Ectodermal cell (in vitro differentiated cells): ENCODE measurements around the gene IBA57.

Experiments used
- H3K27ac ChIP-seq: 2 replicates; pipeline ENCODE4 v1.7.0; 2013; ENCODE audit warnings: mild to moderate bottlenecking, low read depth, low read length; ENCODE audit not compliant: insufficient read depth, poor library complexity, severe bottlenecking
- H3K27me3 ChIP-seq: 2 replicates; pipeline ENCODE4 v1.7.0; 2013; ENCODE audit warnings: mild to moderate bottlenecking, low read length; ENCODE audit not compliant: insufficient read depth, control insufficient read depth, poor library complexity, severe bottlenecking
- H3K36me3 ChIP-seq: one replicate; pipeline ENCODE4 v1.7.0; 2013; ENCODE audit warnings: low read length; ENCODE audit not compliant: control insufficient read depth, insufficient read depth
- H3K4me1 ChIP-seq: one replicate; pipeline ENCODE4 v1.7.0; 2013; ENCODE audit warnings: low read length; ENCODE audit not compliant: control insufficient read depth, insufficient read depth
- H3K4me3 ChIP-seq: 2 replicates; pipeline ENCODE4 v1.7.0; 2013; ENCODE audit warnings: low read depth, low read length, control low read depth; ENCODE audit not compliant: insufficient read depth
- H3K9me3 ChIP-seq: 2 replicates; pipeline ENCODE4 v1.7.0; 2013; ENCODE audit warnings: mild to moderate bottlenecking, low read length, moderate library complexity; ENCODE audit not compliant: control insufficient read depth
- WGBS, 2 experiments: methylation state at CpG; one replicate each; pipeline ENCODE4 v1.1.7; 2013; ENCODE audit warnings: missing lambda C conversion rate in 2 of 2; 5-methylcytosine and 5-hydroxymethylcytosine counted together

IBA57 gene

DNA sequence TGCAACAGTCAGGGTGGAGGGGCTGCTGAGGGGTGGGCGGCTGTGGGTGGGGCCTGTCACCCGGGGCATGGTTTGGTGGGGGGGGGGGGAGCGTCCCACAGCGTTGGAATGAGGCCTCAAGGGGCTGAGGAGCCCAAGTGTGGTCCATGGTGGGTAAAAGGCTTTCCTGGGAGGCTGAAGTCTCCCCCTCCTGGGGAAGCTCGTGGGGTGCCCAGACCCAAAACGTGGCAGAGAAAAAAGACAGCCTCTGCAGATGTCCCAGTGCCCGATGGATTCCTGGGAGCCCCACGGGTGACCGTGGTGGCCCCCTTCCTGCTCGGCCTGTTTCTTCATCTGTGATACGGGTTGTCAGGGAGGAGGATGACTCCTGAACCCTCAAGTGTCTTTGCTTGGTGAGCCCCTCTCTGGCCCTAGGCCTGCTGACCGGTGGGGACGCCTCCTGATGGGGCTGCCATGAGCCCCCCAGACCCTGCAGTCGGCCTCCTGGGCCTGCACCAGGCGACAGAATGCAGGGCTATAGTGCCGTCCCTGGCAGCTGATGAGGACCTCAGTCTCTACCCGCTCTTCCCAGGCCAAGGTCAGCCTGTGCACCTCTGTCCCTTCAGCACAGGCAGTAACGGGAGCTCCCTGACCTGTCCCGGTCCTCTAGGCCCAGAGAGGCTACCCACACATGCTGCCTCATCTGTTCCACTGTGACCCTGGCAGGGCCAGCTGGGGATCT is 43.4 kb downstream of the IBA57 start:
- WGBS, 2 experiments, result 84 to 89% methylated on average over 17 to 18 of the region's 19 CpGs
- Histone ChIP-seq H3K9me3 (no peaks in the 10 kb centered on the region), H3K4me1 (peaks cover 28% of the 10 kb centered on the region), H3K27ac (no peak overlapping the region), H3K4me3 (no peak overlapping the region), H3K36me3 (no peaks in the 10 kb centered on the region), H3K27me3 (no peaks in the 10 kb centered on the region)

DNA sequence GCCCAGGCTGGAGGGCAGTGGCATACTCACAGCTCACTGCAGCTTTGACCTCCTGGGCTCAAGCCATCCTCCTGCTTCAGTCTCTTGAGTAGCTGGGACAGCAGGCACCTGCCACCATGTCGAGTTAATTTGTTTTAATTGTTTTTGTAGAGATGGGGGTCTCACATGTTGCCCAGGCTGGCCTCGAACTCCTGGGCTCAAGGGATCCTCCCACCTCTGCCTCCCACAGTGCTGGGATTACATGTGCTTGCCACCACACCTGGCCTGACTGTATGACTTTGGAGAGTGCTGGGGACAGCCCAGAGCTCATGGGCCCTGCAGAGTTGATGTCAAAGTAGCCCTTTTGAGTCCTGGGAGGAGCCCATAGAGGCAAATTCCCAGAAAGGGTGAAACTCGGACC is 44.1 kb downstream of the IBA57 start:
- 92 to 93% methylated on average over 3 of the region's 3 CpGs for WGBS, 2 experiments
- no peak overlapping the region for H3K4me3 ChIP-seq
- no peaks in the 10 kb centered on the region for H3K27me3 ChIP-seq
- no peak overlapping the region for H3K27ac ChIP-seq
- H3K4me1 ChIP-seq, result peaks cover 28% of the 10 kb centered on the region
- H3K9me3 ChIP-seq, result no peaks in the 10 kb centered on the region
- no peaks in the 10 kb centered on the region for H3K36me3 ChIP-seq

DNA sequence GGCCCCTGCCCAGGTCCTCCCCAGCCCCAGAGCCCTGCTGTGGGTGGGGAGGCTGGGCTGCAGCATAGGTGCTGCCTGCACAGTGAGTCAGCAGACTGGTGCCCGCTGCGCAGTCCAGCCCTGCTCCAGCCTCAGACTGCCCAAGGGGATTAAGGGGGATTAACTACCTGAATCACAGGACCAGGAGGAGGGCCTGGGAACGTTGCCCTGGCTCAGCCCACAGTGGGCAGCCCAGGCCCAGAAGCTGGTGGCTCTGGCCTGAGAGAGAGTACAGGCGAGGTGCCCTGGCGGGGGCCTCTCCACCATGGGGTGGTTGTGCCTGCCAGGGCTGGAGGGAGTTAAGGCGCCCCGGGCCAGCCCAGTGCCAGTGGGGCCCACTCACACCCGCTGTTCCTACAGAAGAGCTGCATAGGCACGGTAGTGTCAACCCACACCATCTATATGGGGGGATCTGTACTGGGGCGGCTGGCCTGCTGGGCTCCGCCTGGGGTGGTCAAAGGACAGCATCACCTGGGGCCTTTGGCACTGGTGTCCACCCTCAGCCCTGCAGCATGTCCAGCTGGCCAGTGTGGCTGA is 44.6 kb downstream of the IBA57 start:
- no peak overlapping the region for H3K27ac ChIP-seq
- no peak overlapping the region for H3K4me3 ChIP-seq
- H3K36me3 ChIP-seq, result no peaks in the 10 kb centered on the region
- H3K9me3 ChIP-seq, result no peaks in the 10 kb centered on the region
- H3K4me1 ChIP-seq, result peaks cover 28% of the 10 kb centered on the region
- 81 to 83% methylated on average over 11 of the region's 11 CpGs for WGBS, 2 experiments
- no peaks in the 10 kb centered on the region for H3K27me3 ChIP-seq

DNA sequence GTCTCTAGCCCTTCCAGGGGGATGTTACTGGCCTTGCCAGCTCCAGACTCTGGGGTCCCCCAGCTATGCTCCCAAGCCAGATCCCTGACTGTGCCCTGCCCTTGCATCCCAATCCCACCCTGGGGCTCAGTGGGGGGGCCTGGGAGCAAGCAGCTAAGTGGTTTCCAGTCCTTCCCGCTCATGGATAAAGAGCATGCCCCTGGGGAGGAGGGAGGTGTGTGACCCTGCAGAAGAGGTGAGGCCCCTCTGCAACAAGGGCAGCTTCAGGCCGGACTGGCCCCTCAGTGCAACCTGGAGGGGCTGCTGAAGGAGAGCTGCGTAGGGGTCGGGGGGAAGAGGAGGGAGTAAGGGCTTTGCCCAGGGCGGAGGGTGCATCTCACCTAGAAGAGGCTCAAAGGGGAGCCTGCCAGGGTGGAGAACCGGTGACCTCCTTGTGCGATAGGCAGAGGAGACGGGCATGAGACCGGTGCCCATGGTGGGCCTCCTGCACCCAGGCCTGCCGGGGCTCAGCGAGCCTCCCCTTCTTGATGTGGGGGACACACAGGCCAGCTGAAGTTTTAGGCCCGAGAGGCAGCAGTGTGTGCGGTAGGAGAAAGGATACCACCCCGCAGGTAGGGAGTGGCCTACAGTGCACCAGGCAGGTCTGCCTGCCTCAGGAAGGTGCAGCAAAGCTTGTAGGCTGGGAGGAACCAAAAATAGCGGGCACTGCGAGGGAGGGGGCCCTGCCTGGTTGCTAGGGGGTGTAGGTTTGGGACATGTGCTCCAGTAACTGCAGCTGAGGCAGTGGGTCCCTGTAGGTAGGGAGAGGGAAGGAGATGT is 45.3 kb downstream of the IBA57 start:
- H3K4me1 ChIP-seq, result peaks cover 26% of the 10 kb centered on the region
- no peaks in the 10 kb centered on the region for H3K36me3 ChIP-seq
- WGBS, 2 experiments, result 87% methylated on average over 15 of the region's 16 CpGs

DNA sequence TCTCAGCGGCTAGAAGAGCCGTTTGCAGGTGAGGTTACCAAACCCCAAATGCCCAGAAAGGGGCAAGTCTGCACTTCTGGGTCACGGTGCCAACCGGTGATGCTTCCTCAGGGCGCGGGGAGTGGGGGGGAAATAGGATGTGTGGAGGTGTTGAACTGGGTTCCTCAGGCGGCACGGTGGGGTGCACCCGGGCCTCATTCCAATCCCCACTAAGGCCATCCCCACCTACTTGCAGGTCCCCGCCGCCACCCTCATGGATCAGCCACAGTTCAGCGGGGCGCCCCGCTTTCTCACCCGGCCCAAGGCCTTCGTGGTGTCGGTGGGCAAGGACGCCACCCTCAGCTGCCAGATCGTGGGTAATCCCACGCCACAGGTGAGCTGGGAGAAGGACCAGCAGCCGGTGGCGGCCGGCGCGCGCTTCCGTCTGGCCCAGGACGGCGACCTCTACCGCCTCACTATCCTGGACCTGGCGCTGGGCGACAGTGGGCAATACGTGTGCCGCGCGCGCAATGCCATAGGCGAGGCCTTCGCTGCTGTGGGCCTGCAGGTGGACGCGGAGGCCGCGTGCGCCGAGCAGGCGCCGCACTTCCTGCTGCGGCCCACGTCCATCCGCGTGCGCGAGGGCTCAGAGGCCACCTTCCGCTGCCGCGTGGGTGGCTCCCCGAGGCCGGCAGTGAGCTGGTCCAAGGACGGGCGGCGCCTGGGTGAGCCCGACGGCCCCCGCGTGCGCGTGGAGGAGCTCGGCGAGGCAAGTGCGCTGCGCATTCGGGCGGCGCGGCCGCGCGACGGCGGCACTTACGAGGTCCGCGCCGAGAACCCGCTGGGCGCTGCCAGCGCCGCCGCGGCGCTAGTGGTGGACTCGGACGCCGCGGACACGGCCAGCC is 46.2 kb downstream of the IBA57 start:
- 96 to 97% methylated on average over 96 of the region's 96 CpGs for WGBS, 2 experiments
- no peaks in the 10 kb centered on the region for H3K27me3 ChIP-seq
- H3K4me3 ChIP-seq, result no peak overlapping the region
- H3K4me1 ChIP-seq, result peaks cover 18% of the 10 kb centered on the region
- no peak overlapping the region for H3K27ac ChIP-seq
- no peaks in the 10 kb centered on the region for H3K9me3 ChIP-seq
- peaks cover under 1% of the 10 kb centered on the region for H3K36me3 ChIP-seq

More for the DNA sequence above, 45.3 kb downstream of the IBA57 start:
- no peak overlapping the region for H3K27ac ChIP-seq
- no peak overlapping the region for H3K4me3 ChIP-seq
- no peaks in the 10 kb centered on the region for H3K27me3 ChIP-seq
- no peaks in the 10 kb centered on the region for H3K9me3 ChIP-seq

DNA sequence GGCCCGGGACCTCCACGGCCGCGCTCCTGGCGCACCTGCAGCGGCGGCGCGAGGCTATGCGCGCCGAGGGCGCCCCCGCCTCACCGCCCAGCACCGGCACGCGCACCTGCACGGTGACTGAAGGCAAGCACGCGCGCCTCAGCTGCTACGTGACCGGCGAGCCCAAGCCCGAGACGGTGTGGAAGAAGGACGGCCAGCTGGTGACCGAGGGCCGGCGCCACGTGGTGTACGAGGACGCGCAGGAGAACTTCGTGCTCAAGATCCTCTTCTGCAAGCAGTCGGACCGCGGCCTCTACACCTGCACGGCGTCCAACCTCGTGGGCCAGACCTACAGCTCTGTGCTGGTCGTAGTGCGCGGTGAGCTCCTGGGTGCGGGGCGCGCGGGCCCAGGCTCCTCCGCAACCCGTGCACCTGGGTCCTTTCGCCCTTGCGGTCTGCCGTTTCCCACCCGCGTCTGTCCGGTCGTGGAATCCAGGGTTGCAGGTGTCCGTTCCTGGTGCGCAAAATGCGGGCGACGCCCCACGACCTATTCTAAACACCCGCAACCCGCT is 46.9 kb downstream of the IBA57 start:
- 71 to 77% methylated on average over 66 of the region's 66 CpGs for WGBS, 2 experiments
- Histone ChIP-seq H3K36me3 (peaks cover 5% of the 10 kb centered on the region), H3K27me3 (no peaks in the 10 kb centered on the region), H3K27ac (no peak overlapping the region), H3K9me3 (no peaks in the 10 kb centered on the region), H3K4me3 (peak overlapping the region; percentile 62), H3K4me1 (peaks cover 17% of the 10 kb centered on the region)

DNA sequence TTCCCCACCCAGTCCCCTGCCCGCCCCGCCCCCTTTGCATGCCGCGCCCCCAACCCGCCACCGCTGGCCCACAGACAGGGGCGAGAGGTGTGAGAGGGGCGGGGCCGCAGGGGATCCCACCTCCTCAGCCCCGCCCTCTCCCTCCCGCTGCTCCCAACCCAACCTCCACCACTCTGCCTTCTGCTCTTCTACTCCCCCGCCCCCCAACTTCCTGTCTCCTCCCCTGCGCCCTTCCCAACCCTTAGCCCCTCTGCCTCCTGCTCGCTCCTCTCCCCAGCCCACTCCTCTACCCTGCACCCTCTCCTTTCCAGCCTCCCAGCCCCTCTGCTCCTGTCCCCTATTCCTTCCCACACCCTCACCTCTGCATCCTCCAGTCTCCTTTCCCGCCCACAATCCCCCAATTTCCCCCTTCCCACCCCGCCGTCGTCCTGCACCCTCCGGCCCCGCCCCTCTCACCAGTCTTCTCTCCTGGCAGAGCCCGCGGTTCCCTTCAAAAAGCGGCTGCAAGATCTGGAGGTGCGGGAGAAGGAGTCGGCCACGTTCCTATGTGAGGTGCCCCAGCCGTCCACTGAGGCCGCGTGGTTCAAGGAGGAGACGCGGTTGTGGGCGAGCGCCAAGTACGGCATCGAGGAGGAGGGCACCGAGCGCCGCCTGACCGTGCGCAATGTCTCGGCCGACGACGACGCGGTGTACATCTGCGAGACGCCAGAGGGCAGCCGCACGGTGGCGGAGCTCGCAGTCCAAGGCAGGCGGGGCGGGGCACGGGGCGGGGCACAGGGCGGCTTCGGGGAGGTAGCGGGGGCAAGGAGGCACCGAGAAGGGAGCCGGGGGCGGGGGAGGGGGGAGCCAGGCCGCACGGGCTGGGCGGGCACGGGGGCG is 47.6 kb downstream of the IBA57 start:
- 0 to 1% methylated on average over 63 to 65 of the region's 67 CpGs for WGBS, 2 experiments
- Histone ChIP-seq H3K36me3 (peaks cover 5% of the 10 kb centered on the region), H3K27me3 (no peaks in the 10 kb centered on the region), H3K9me3 (no peaks in the 10 kb centered on the region), H3K4me1 (peaks cover 11% of the 10 kb centered on the region), H3K27ac (peak overlapping the region; percentile 44), H3K4me3 (peak overlapping the region; percentile 62)

DNA sequence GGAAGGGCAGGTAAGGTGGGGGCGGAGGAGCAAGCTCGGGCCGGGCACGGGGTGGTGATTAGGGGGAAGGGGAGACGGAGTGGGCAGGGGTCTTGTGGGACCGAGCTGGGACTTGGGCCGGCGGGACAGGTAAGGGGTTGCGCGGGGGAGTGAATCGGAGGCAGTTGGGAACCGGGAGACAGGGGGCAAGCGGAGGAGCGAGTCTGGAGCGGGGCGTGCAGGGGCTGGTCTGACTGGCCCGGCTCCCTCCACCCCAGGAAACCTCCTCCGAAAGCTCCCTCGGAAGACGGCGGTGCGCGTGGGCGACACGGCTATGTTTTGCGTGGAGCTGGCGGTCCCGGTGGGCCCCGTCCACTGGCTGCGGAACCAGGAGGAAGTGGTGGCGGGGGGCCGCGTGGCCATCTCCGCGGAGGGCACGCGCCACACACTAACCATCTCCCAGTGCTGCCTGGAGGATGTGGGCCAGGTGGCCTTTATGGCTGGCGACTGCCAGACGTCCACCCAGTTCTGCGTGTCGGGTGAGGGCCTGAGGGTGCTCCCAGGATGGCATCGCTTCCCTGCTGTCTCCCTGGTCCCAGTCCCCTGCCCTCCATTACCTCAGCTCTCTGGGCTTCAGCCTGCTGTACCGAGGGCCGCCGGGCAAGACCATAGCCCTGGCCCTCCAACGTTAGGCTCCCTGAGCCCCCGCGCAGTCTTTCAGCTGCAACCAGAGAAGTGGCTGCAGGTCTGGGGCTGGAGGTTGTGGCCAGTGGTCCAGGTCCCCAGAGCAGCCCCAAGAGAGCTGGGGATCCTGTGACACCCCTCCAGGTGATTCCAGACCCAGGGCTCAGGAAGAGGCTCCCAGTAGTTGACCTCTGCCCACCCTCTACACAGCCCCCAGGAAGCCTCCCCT is 48.6 kb downstream of the IBA57 start:
- H3K4me3 ChIP-seq, result peak overlapping the region; percentile 62
- H3K36me3 ChIP-seq, result peaks cover 6% of the 10 kb centered on the region
- no peaks in the 10 kb centered on the region for H3K27me3 ChIP-seq
- peaks cover 2% of the 10 kb centered on the region for H3K4me1 ChIP-seq
- 26 to 28% methylated on average over 48 of the region's 48 CpGs for WGBS, 2 experiments
- no peak overlapping the region for H3K27ac ChIP-seq
- H3K9me3 ChIP-seq, result no peaks in the 10 kb centered on the region
